Tibial nerve (tissue), 4 donors: ENCODE measurements around the gene SAC3D1.

ENCODE experiments used
- CTCF ChIP-seq, 5 experiments: fragments of 200-600 bp in 3 of 5; fragments of 450-650 bp in 2 of 5; sonication (generic) in 3 of 5; IDR thresholded peaks; one replicate each; pipeline ENCODE4 v1.5.1; 2016 to 2019; ENCODE audit warnings: antibody characterized with exemption in 5 of 5, mild to moderate bottlenecking in 3 of 5, moderate library complexity in 2 of 5
- EP300 ChIP-seq, 2 donors: sonication (generic); formaldehyde crosslinking; IDR thresholded peaks; one replicate each; pipeline ENCODE4 v1.6.1; 2017; ENCODE audit warnings: antibody characterized with exemption in 2 of 2, mild to moderate bottlenecking in 1 of 2
- POLR2A ChIP-seq, 2 donors: fragments of 450-650 bp; IDR thresholded peaks; one replicate each; pipeline ENCODE4 v1.6.1; 2017; ENCODE audit warnings: antibody characterized with exemption in 2 of 2, mild to moderate bottlenecking in 2 of 2, moderate library complexity in 2 of 2

- TF ChIP-seq CTCF (IDR thresholded peaks at IDR 0.05): no peak
- TF ChIP-seq EP300 (IDR thresholded peaks at IDR 0.05): no peak
- TF ChIP-seq POLR2A (IDR thresholded peaks at IDR 0.05): no peak
These were observed 38.3 kb upstream of the SAC3D1 start for GRCh38 chr11:65002706-65003105.
